HG03565 (cell line): ENCODE measurements around the gene HS6ST3.

Experiments used
- ATAC-seq: cut with Tn5 transposase; IDR thresholded peaks from one replicate; pipeline ENCODE4 v1.9.1; 2021; ENCODE audit warnings: mild to moderate bottlenecking, moderate library complexity; ENCODE audit not compliant: unreplicated experiment

HS6ST3 gene

DNA sequence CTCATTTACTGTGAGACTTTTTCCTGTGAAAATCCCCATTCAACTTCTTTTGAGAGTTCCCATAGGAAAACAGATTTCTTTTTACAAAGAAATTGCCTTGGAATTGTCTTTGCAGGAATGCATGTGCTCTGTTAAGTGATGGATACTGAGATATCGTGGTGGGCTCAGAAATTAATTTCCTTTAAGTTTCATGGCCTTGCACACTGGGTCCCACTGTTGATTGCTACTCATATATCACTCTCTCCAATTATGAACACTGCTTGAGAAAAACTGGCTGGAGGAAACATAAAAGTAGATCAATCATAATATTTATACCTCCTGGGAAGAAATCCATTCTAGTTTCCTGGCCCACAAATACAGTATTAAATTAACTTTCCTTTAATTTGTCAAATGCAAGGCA lies 773.1 kb downstream of the HS6ST3 start:
- ATAC-seq, result no peak

DNA sequence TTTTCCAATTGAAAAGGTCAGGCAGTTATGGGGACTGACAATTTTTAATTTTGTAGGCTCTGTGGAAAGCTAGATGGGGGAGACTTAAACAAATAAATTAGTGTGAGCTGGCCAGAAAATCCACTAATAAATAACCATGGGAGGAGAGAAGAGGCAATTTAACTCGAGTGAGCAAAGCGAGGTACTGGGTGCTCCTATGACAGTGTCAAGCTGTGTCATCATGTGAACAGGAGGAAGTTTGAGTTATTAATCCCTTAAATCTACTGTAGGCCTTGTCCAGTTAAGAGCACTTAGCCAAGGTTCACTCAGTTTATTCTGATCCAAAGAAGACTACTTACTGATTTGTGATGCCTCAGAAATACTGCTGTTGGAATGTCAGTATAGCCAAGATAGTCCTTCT lies 781.6 kb downstream of the HS6ST3 start:
- no peak for ATAC-seq

DNA sequence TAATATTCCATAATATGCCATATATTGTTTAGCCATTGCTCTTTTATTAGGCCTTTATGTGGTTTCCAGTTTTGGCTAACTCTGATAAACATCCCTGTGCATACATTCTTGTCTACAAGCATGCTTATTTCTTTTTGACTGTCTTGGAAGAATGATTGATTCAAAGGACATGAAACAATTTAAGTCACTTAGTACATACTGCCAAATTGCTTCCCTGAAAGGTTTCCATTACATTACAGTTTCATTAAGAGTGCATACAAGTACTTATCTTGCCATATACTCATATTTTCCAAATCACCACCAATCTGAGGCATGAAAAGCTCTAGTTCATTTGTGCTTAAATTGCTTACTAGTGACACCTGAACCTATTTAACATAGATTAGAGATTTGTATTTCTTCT lies 790.5 kb downstream of the HS6ST3 start:
- no peak for ATAC-seq
